SK-N-DZ (cell line): ENCODE measurements around the gene SEC14L5.

Experiments
- DNase-seq: peaks from one replicate; pipeline ENCODE4 v3.0.0-alpha.2; 2015; ENCODE audit warnings: low spot score

Gene SEC14L5

DNA sequence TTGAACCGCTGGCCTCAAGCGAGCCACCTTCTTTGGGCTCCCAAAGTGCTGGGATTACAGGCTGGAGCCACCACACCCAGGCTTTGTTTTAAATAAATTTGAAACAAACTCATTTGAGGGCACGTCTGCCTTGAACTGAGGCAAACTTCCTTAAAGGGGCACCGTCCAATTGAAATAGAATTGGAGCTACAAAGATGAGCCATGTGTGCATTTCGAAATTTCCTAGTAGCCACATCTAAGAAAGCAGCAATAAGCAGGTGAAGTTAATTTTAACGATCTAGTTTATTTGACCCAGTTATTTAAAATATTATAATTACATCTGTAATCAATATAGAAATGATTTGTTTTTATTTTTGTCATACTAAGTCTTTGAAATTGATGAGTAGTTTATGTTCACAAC, 108.4 kb downstream of the SEC14L5 start:
- DNase-seq, result no peak
